GM19351 (cell line): ENCODE results near the gene STK11.
"Not testable (repeated sequence)": the region's sequence is repeated elsewhere in the genome, so short reads cannot be mapped to it uniquely, and the experiment has no call there.

ENCODE experiments used
- ATAC-seq: cut with Tn5 transposase; IDR thresholded peaks from one replicate; pipeline ENCODE4 v1.9.1; 2021; ENCODE audit warnings: mild to moderate bottlenecking, moderate library complexity; ENCODE audit not compliant: unreplicated experiment

STK11 gene

DNA sequence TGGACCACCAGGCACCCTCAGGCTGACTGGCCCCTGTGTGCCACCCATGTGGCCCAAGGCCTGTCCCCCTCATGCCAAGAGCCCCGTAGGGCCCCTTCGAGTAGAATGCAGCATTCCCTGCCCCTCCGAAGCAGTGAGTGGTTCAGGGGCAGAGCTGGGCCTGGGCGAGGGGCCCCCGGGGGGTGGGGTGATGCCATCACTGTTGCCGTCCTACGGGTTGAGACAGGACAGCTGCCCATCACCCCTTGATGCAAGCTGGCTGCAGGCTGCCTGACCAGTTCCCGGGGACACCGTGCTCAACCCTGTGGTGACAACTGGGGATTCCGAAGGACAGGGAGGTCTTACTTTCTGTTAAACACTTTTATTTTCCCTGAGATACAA is 36.2 kb upstream of the STK11 start:
- ATAC-seq: no peak

DNA sequence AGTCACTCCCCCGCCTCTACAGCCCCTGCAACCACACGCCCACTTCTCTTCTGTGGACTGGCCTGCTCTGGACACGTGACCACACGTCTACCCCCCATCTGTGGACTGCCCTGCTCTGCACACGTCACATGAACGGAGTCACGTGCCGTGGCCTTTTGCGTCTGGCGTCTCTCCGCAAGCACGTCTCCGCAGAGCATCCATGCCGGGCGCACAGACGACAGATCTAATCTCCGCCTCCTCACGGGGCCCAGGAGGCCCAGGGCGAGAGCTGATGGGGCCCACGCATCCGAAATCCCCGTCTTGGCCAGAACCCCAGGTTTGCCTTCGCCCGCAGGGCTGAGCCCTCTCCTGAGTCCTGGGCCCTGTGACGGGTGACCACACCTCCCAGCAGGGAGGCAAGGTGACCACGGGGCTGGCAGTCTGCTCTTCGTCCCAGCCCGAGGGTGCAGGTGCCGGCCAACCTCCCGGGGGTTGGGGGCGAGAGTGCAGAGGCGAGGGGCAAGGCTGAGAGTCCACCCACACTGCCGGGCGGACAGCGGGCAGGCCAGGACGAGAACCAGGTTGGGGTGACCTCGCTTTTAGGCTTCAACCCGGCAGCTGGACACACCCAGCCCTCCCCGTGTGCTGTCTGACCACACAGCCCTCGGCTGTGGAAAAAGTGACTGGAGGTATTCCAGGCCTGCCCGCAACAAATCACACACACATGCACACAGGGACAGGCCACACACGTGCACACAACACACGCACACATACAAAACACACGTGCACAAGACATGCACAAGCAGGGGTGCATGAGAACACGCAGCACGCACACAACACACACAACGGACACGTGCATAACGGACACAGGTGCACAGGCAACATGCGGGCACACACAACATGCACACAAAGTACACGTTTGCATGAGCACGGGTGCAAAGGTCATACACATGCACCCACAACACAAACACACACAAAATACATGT is 35.4 kb upstream of the STK11 start:
- ATAC-seq: no peak

DNA sequence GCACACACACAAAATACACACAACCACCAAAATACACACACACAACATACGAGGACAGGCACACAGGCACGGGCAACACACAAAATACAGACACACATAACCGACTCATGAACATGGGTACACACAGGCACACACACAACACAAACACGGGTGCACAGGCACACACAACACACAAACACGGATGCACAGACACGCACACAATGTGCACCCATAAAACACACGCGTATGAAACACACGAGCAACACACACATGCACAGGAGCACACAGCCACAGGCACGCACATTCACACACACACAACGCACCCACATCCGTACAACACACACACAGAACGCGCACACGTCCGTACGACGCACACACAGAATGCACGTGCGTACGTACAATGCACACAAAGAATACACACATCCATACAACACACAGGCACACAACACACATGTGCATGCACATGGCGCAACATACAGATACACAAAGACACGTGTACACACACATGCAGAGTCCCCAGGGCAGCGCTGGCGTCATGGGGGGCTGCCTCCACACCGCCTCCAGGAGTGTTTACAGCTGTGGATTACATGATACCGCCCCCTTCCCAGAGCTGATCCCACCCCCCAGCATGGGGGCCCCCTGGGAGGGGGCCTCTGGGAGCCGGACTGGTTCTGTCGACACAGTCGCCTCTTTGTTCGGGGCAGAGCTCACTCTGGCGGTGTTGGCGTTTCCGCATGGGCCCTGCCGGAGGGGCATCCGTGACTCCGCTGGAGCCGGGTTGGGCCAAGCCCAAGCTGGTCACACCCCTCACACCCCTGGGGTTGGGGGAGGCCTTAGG is 34.4 kb upstream of the STK11 start:
- ATAC-seq: no peak

- ATAC-seq: no peak
These were observed 33.7 kb upstream of the STK11 start for GRCh38 chr19:1171755-1172352.

DNA sequence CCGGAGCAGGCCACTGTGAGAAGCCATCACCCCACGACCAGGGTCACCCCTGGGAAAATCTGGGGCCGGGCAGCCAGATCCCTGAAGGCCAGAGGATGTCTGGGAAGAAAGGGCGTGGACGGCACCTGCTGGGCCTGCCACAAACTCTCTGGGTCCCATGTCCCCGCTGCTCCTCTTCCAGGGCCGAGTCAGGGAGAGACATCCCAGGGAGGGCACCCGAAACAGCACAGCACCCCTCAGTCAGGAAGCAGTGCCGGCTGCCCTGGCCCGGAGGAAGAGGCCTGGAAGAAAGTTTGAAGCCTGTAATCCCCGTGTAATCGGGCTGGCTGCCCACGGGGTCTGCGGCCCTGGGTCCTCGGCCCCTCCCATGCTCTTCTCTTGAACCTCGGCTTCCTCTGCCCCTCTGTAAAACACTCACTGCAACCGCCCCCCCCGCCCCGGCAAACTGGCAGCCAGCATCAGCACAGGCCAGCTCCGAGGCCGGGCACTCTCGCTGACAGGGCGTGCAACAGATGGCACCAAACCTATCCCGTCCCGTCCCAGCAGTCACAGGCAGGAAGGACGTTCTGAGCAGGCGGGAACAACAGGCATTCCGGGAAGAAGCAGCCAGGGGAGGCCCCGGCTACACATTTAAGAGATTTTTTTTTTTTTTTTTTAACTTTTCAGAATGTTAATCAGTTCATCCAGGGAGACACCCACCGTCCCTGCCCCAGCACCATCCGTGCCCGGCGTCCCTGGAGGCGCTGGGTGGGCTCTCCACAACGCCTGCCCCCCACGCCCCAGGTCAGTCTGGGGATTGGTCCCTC is 33.0 kb upstream of the STK11 start:
- no peak for ATAC-seq

DNA sequence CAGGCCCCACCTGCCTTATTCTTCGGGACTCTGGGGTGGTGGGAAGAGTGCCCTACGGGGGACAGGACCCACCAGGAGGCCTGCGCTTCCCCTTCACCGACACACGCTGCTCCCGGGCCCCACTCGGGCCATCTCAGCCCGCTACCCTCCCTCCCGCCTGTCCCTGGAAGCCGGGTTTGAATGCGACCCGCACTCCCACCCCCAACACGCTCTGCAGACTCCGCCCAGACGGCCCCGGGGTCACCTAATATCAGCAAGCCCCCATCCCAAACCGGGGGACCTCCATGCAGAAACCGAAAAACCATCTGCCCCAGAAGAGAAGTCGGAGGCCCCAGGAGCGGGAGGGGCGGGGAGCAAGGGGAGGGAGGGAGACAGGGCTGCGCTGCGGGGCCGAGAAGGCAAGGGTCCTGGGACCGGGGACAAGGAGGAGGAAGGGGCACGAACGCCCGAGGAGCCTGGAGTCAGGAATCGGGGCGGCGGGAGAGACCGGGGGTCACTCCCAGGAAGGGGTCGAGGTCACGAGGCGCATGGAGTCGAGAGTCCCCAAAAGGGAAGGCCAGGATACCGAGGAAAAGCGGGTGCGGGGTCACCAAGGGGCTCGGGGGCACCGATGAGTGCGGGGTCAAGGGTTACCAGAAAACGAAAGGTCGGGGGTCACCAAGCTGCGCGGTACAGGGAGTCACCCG is 32.3 kb upstream of the STK11 start:
- no peak for ATAC-seq

DNA sequence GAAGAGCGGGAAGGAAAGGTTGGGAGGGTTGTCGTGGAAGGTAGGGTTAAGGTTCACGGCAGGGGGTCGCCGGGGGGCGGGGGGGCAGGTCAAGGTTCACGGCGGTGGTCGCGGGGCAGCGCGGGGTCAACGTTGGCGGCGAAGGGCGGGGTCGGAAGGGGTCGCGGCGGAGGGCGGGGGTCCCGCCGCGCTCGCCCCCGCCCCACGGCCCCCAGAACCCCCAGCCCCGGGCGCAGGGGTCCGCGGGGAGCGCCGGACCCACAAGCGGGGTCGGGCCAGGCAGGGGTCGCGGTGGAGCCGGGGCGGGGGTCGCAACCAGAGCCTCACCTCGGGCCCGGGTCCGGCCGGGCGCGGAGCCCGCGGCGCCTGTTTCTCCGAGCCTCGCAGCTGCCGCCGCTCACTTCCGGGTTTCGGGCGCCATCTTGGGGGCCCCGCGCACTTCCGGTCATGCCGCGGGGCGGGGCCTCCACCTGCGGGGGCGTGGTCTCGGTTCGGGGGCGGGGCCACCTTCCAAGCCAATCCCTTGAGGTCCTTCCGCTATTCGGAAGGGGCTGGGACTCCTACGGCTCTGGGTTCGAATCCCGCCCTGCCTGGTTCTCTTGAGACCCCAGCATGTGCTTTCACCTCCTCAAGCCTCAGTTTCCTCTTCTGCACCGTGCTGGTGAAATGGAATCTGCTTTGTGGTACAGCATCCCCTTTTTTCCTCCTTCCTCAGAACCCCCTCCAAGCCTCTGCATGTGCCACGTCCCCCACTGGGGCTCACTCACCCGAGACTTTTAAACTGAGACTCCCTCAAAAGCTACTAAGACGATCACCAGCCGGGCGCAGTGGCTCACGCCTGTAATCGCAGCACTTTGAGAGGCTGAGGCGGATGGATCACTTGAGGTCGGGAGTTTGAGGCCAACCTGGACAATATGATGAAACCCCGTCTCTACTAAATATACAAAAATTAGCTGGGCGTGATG is 31.5 kb upstream of the STK11 start, which contains the start of gene SBNO2:
Gene SBNO2, minus strand, starts transcription at position 424 of the 965 bp plus-strand sequence. CDS start 19,992 bp downstream, outside the sequence.
- peak; percentile 63 for ATAC-seq

GRCh38 chr19:1177322-1178114 is 28.1 kb upstream of the STK11 start:
- no peak for ATAC-seq

DNA sequence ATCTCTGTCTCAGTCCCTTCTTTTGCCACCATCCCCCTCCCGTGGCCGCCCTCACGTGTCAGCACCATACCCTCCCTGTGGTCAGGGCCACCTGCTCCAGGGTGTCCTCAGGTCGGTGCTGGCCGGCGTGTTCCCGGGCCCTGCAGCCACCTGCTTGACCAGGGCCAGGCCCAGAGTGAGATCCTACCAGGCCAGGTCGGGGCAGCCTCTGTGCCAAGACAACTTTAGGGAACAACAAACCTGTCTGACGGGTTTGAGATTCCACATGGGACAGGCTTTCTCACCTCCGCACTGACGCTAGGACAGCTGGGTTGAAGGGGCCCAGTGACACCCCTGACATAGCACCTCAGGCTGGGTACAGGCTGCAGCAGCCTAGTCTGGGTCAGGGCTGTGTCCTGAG is 24.0 kb upstream of the STK11 start:
- ATAC-seq: no peak

DNA sequence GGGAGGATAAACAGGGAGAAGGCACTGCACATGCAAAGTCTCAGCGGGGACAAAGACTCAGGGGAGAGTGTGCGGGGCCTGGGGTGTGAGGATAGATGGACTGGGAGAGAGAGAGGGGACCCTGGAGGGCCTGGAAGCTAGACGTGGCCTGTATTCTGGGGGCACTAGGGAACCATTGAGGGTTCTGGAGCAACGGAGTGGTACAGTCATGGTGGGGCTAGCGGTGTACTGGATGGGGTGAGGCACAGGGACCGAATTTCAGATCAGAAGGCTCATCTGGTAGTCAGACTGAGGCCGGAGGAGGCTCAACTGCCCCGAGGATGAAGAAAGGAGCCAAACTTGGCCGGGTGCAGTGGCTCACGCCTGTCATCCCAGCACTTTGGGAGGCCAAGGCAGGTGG is 23.5 kb upstream of the STK11 start:
- ATAC-seq: no peak

GRCh38 chr19:1182727-1183126 is 22.9 kb upstream of the STK11 start:
- no peak for ATAC-seq

GRCh38 chr19:1183543-1184172 is 21.9 kb upstream of the STK11 start:
- no peak for ATAC-seq

GRCh38 chr19:1189419-1189818 is 16.2 kb upstream of the STK11 start:
- no peak for ATAC-seq

GRCh38 chr19:1199531-1199930 is 6.0 kb upstream of the STK11 start:
- ATAC-seq: no peak

- not testable (repeated sequence) for ATAC-seq
These were observed 5.0 kb upstream of the STK11 start for GRCh38 chr19:1200614-1201013.

DNA sequence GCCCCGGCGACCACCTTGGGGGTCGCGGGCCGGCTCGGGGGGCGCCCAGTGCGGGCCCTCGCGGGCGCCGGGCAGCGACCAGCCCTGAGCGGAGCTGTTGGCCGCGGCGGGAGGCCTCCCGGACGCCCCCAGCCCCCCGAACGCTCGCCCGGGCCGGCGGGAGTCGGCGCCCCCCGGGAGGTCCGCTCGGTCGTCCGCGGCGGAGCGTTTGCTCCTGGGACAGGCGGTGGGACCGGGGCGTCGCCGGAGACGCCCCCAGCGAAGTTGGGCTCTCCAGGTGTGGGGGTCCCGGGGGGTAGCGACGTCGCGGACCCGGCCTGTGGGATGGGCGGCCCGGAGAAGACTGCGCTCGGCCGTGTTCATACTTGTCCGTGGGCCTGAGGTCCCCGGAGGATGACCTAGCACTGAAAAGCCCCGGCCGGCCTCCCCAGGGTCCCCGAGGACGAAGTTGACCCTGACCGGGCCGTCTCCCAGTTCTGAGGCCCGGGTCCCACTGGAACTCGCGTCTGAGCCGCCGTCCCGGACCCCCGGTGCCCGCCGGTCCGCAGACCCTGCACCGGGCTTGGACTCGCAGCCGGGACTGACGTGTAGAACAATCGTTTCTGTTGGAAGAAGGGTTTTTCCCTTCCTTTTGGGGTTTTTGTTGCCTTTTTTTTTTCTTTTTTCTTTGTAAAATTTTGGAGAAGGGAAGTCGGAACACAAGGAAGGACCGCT is 729 bp downstream of the STK11 start:
- no peak for ATAC-seq

DNA sequence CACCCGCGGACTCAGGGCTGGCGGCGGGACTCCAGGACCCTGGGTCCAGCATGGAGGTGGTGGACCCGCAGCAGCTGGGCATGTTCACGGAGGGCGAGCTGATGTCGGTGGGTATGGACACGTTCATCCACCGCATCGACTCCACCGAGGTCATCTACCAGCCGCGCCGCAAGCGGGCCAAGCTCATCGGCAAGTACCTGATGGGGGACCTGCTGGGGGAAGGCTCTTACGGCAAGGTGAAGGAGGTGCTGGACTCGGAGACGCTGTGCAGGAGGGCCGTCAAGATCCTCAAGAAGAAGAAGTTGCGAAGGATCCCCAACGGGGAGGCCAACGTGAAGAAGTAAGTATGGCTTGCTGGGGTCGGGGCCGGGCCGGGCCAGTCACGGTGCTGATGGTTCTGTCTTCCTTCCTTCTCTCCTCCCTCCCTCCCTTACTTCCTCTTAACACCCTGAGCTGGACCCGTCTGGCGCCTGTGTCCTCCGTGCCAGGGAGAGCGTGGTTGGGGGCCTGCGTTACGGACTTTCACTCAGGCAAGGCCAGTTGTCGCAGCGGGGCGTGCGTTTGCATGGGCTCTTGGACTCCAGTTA is 1.4 kb downstream of the STK11 start:
- no peak for ATAC-seq
